ENCODE results near the gene IL17RA. TPM values are rescaled to one million over a fixed set of nuclear protein-coding genes. Genes with fewer than 3 reads are reported as not detected.
"Not testable (repeated sequence)": the region's sequence is repeated elsewhere in the genome, so short reads cannot be mapped to it uniquely, and the experiment has no call there.

Gene IL17RA
- total RNA-seq, 1 donor from 2014 or later: 11.6 TPM

DNA sequence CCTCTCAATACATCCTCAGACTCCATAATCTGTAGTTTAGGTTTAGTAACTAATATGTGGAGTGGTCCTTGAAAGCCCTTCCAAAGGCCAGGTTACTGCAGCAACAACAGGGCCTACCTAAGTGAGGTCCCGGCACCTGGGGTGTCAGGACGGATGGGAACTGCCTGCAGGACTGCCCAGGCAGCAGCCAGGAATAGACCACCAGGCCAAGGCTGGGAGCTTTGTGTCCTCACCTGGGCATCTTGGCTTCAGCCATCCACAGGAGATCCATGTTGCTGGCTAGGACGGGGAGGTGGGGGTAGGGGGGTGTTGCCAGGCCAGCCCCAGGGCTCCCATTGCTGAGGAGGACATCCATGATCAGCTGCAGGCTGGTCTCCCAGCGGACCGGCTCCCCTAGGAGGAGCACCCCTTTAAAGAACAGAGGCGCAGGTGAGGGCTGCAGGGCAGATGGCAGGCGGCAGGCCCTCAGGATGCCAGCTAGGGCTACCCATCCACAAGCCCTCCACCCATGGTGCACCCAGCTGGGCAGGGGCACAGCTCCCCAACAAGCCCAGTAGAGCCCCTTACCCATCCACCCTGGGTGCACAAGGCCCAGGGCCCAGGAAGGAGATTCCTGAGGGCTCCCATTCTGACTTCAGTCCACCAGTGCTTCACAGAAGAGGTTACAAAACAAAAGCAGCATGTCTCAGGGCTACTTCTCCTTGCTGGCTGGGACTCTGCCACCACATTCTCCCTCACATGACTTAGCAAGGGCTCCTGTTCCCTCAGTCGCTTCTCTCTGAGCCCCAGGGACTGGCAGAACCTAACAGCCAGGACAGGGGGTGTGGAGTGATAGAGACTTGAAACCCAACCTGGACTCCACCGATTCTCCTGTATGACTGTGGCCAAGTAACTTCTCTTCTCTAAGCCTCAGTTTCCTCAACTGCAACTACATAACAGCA is 56.3 kb downstream of the IL17RA start:
- H3K4me1 Mint-ChIP-seq (ENCODE audit: low read depth): no peaks in the 10 kb centered on the region
- H3K36me3 Mint-ChIP-seq (ENCODE audit: low read depth): peaks cover 15% of the 10 kb centered on the region
- TF ChIP-seq, protein P1, sequence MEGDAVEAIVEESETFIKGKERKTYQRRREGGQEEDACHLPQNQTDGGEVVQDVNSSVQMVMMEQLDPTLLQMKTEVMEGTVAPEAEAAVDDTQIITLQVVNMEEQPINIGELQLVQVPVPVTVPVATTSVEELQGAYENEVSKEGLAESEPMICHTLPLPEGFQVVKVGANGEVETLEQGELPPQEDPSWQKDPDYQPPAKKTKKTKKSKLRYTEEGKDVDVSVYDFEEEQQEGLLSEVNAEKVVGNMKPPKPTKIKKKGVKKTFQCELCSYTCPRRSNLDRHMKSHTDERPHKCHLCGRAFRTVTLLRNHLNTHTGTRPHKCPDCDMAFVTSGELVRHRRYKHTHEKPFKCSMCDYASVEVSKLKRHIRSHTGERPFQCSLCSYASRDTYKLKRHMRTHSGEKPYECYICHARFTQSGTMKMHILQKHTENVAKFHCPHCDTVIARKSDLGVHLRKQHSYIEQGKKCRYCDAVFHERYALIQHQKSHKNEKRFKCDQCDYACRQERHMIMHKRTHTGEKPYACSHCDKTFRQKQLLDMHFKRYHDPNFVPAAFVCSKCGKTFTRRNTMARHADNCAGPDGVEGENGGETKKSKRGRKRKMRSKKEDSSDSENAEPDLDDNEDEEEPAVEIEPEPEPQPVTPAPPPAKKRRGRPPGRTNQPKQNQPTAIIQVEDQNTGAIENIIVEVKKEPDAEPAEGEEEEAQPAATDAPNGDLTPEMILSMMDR (IDR thresholded peaks at IDR 0.05): no peak
- peak; percentile 79 for DNase-seq (ENCODE audit: low spot score)
- no peaks in the 10 kb centered on the region for H3K27me3 Mint-ChIP-seq (ENCODE audit: low read depth)
- H3K27ac Mint-ChIP-seq (ENCODE audit: unreplicated experiment): no peak overlapping the region
- no peaks in the 10 kb centered on the region for H3K9me3 Mint-ChIP-seq (ENCODE audit: low read depth)
- no peak overlapping the region for H3K4me3 Mint-ChIP-seq (ENCODE audit: unreplicated experiment)

DNA sequence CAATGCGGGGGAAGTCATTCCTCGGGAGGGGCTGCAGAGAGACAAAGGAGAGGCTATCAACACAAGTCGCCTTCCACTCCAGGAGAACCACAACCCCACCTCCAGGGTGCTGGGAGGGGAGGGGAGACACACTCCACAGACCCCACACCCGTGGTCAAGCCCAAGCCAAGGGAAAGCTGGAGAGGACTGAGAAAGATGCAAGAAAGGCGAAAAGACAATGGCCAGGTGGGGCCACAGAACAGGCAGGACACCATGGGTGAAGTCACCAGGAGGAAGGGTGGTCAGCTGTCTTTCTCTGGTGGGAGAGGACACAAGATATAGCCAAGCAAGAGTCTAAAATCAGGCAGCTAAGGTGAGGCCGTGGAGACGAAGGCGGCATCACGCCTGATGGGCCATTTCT is 58.3 kb downstream of the IL17RA start:
- Mint-ChIP-seq H3K27me3 (ENCODE audit: low read depth) (no peaks in the 10 kb centered on the region), H3K4me1 (ENCODE audit: low read depth) (no peaks in the 10 kb centered on the region), H3K36me3 (ENCODE audit: low read depth) (peaks cover 17% of the 10 kb centered on the region), H3K9me3 (ENCODE audit: low read depth) (no peaks in the 10 kb centered on the region), H3K27ac (ENCODE audit: unreplicated experiment) (no peak overlapping the region), H3K4me3 (ENCODE audit: unreplicated experiment) (no peak overlapping the region)
- TF ChIP-seq, protein P1 (IDR thresholded peaks at IDR 0.05): no peak
- peak; percentile 66 for DNase-seq (ENCODE audit: low spot score)

DNA sequence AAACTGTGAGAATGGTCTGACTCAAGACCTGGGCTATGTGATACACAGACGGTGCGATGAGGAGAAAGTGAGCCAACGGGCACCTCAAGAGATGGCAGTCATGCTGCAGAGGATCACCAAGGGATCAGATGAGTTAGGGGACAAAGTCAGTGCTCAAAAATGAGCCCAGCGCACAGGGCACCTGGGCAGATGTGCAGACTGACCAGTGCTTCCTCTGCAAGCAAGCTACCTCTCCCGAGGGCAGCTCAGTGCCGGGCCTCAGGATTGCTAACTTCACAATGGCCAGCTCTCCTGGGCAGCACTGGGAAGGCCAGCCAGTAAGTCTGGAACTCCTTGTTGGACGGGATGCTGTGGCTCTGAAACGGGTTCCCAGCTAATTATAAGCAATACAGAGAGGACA is 59.0 kb downstream of the IL17RA start:
- H3K4me1 Mint-ChIP-seq (ENCODE audit: low read depth): no peaks in the 10 kb centered on the region
- TF ChIP-seq, protein P1 (IDR thresholded peaks at IDR 0.05): no peak
- H3K9me3 Mint-ChIP-seq (ENCODE audit: low read depth): no peaks in the 10 kb centered on the region
- H3K27ac Mint-ChIP-seq (ENCODE audit: unreplicated experiment): no peak overlapping the region
- no peak overlapping the region for H3K4me3 Mint-ChIP-seq (ENCODE audit: unreplicated experiment)
- DNase-seq (ENCODE audit: low spot score): peak; percentile 59
- peaks cover 17% of the 10 kb centered on the region for H3K36me3 Mint-ChIP-seq (ENCODE audit: low read depth)
- no peaks in the 10 kb centered on the region for H3K27me3 Mint-ChIP-seq (ENCODE audit: low read depth)

DNA sequence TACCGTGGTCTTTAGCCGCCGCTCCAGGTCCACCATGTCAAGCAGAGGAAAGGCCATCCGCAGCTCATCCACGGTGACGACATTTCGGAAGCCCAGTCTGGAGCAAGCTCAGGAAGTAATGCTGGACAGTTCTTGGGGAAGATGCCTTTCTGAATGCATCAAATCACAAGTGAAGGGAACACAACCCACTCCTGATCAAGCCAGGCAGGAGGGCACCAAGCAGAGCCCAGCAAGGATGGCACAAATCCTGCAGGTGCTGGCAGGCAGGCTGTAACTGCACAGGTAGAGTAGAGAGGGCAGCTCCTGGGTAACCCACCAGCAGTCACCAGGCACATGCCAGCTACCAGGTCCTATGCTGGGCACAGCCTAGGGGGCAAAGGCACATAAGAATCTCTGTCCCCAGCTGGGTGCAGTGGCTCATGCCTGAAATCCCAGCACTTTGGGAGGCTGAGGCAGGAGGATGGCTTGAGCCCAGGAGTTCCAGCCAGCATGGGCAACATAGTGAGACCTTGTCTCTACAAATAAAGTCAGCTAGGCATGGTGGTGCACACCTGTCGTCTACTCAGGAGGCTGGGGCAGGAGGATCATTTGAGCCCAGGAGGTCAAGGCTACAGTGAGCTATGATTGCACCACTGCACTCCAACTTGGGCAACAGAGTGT is 60.4 kb downstream of the IL17RA start:
- DNase-seq (ENCODE audit: low spot score): peak; percentile 55
- no peak overlapping the region for H3K4me3 Mint-ChIP-seq (ENCODE audit: unreplicated experiment)
- no peak overlapping the region for H3K27ac Mint-ChIP-seq (ENCODE audit: unreplicated experiment)
- TF ChIP-seq, protein P1 (IDR thresholded peaks at IDR 0.05): no peak
- no peaks in the 10 kb centered on the region for H3K27me3 Mint-ChIP-seq (ENCODE audit: low read depth)
- no peaks in the 10 kb centered on the region for H3K4me1 Mint-ChIP-seq (ENCODE audit: low read depth)
- peaks cover 15% of the 10 kb centered on the region for H3K36me3 Mint-ChIP-seq (ENCODE audit: low read depth)
- no peaks in the 10 kb centered on the region for H3K9me3 Mint-ChIP-seq (ENCODE audit: low read depth)

DNA sequence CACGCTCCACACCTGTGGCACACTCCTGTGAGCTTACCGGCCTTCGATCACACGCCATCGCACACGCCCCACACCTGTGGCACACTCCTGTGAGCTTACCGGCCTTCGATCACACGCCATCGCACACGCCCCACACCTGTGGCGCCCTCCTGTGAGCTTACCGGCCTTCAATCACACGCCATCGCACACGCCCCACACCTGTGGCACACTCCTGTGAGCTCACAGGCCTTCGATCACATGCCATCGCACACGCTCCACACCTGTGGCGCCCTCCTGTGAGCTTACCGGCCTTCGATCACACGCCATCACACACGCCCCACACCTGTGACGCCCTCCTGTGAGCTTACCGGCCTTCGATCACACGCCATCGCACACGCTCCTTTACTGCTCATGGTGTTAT is 62.7 kb downstream of the IL17RA start:
- not testable (repeated sequence) for H3K9me3 Mint-ChIP-seq (ENCODE audit: low read depth); H3K27me3 Mint-ChIP-seq (ENCODE audit: low read depth); H3K4me3 Mint-ChIP-seq (ENCODE audit: unreplicated experiment); H3K4me1 Mint-ChIP-seq (ENCODE audit: low read depth); H3K27ac Mint-ChIP-seq (ENCODE audit: unreplicated experiment)
- peaks cover 11% of the 10 kb centered on the region for H3K36me3 Mint-ChIP-seq (ENCODE audit: low read depth)
- peak; percentile 25 for DNase-seq (ENCODE audit: low spot score)
